ENCODE results near the gene MICAL1. TPM values are rescaled to one million over a fixed set of nuclear protein-coding genes. Genes with fewer than 3 reads are reported as not detected.

Gene MICAL1
- total and polyA plus RNA-seq, 9 donors = 10.3 to 24.0 (median 13.6) TPM

DNA sequence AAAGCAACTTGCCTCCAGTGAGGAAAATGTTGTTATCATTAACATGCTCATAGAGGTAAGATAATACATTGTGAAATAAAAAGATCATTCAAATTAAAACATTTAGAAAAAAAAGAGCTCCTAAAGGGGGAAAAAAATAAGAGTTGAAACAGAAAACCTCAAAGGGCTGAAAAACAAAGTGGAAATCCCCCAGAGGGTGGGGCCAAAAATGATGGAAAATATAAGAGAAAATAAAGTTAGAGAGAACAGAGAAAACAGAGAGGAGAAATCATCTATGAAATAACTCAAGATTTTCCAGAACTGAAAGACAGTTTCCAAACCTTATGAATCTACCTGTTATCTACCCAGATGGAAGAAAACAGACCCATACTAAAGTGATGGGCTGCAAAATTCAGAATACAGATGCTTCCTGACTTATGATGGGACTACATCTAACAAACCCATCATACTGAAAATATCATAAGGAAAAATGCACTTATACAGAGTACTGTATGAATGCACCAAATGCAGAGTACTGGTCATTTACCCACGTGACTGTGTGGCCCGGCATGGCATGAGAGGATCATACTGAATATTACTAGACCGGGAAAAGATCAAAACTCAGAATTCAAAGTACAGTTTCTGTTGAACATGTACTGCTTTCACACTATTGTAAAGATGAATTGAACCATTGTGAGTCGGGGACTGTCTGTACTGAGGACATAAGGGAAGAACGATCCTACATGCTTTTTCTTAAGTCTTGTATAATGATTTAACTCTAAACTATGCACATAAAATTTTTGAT is 23.5 kb upstream of the MICAL1 start:
- DNase-seq = no peak
- no peaks in the 10 kb centered on the region for H3K27me3 ChIP-seq
- H3K27ac ChIP-seq = no peak overlapping the region
- 91 to 93% (median 93%) methylated on average over 5 of the region's 5 CpGs for WGBS, 3 donors
- H3K9me3 ChIP-seq = no peaks in the 10 kb centered on the region
- H3K4me1 ChIP-seq (ENCODE audit: insufficient read depth) = peaks cover 11% of the 10 kb centered on the region
- no peaks in the 10 kb centered on the region for H3K36me3 ChIP-seq
- no peak overlapping the region for H3K4me3 ChIP-seq
- TF ChIP-seq POLR2A (IDR thresholded peaks at IDR 0.05) (no peak), EP300 (IDR thresholded peaks at IDR 0.05) (no peak)
- TF ChIP-seq, protein P1, sequence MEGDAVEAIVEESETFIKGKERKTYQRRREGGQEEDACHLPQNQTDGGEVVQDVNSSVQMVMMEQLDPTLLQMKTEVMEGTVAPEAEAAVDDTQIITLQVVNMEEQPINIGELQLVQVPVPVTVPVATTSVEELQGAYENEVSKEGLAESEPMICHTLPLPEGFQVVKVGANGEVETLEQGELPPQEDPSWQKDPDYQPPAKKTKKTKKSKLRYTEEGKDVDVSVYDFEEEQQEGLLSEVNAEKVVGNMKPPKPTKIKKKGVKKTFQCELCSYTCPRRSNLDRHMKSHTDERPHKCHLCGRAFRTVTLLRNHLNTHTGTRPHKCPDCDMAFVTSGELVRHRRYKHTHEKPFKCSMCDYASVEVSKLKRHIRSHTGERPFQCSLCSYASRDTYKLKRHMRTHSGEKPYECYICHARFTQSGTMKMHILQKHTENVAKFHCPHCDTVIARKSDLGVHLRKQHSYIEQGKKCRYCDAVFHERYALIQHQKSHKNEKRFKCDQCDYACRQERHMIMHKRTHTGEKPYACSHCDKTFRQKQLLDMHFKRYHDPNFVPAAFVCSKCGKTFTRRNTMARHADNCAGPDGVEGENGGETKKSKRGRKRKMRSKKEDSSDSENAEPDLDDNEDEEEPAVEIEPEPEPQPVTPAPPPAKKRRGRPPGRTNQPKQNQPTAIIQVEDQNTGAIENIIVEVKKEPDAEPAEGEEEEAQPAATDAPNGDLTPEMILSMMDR (IDR thresholded peaks at IDR 0.05) = no peak
- intact Hi-C loops (cut with DNase I) = no loop called here

DNA sequence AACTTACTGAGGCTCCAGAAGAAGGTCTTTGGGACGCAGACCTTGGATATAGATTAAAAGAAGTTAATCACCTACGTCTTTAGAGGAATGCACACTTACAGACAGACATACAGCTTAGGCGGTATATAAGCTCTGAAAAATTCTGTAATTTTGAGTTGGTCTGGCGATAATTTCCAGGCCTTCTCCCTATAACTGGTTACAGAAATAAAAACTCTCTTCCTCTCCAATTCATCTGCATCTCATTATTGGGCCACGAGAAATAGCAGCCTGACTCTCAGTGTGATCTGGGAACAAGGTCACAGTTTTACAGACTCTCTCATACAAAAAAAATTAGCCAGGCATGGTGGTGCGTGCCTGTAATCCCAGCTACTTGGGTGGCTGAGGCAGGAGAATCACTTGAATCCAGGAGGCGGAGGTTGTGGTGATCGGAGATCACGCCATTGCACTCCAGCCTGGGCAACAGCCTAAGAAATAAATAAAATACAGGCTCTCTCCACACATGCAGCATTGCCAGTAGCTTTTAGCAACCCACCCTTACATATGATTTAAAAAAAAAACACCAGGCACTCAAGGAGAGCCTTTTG is 22.7 kb upstream of the MICAL1 start:
- Histone ChIP-seq H3K27ac (no peak overlapping the region), H3K9me3 (no peaks in the 10 kb centered on the region), H3K4me3 (no peak overlapping the region), H3K27me3 (no peaks in the 10 kb centered on the region), H3K4me1 (ENCODE audit: insufficient read depth) (peaks cover 11% of the 10 kb centered on the region), H3K36me3 (no peaks in the 10 kb centered on the region)
- 86 to 90% (median 88%) methylated on average over 9 of the region's 9 CpGs for WGBS, 3 donors
- intact Hi-C loops (cut with DNase I) = no loop called here
- DNase-seq = no peak
- TF ChIP-seq EP300 (IDR thresholded peaks at IDR 0.05) (no peak), POLR2A (IDR thresholded peaks at IDR 0.05) (no peak)
- TF ChIP-seq, protein P1 (IDR thresholded peaks at IDR 0.05) = no peak

DNA sequence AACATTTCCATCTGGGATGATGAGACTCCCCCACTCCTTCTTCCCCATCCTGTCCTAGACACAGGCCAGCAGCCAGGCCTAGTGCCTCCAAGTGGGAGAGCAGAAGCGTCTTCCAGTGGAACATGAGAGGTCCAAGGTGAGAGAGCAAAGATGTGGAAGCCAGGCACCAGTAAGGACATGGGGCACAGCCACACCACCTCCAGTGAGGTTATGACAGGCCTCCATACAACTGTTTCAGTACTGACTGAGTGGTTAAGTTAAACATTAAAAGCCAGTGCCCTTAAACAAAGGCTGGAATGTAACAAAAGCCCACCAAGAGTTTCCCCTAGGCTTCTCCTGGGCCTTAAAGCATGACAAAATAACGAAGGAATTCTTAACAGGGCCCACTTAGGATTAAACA is 22.2 kb upstream of the MICAL1 start:
- Histone ChIP-seq H3K27ac (no peak overlapping the region), H3K36me3 (no peaks in the 10 kb centered on the region), H3K27me3 (no peaks in the 10 kb centered on the region), H3K4me1 (ENCODE audit: insufficient read depth) (peaks cover 11% of the 10 kb centered on the region), H3K9me3 (no peaks in the 10 kb centered on the region), H3K4me3 (no peak overlapping the region)
- DNase-seq = no peak
- 60 to 74% (median 74%) methylated on average over 2 of the region's 2 CpGs for WGBS, 3 donors
- intact Hi-C loops (cut with DNase I) = no loop called here
- TF ChIP-seq, protein P1 (IDR thresholded peaks at IDR 0.05) = no peak
- TF ChIP-seq EP300 (IDR thresholded peaks at IDR 0.05) (no peak), POLR2A (IDR thresholded peaks at IDR 0.05) (no peak)

DNA sequence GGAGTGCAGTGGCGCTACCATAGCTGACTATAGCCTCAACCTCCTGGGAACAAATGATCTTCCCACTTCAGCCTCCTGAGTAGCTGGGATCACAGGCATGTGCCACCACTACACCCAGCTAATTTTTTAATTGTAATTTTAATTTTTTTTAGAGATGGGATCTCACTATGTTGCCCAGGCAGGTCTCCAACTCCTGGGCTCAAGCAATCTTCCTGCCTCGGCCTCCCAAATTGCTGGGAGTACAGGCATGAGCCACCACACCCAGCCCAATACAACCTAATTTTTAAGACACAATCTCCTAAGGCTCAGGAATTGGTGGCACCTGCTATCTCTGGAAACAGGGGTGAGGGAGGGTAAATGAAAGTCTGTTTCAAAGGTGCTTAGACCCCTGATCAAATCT is 21.6 kb upstream of the MICAL1 start:
- peaks cover 10% of the 10 kb centered on the region for H3K4me1 ChIP-seq (ENCODE audit: insufficient read depth)
- no peak for DNase-seq
- 96 to 97% (median 97%) methylated on average over 2 of the region's 2 CpGs for WGBS, 3 donors
- H3K9me3 ChIP-seq = no peaks in the 10 kb centered on the region
- no peak overlapping the region for H3K4me3 ChIP-seq
- no peaks in the 10 kb centered on the region for H3K27me3 ChIP-seq
- TF ChIP-seq, protein P1 (IDR thresholded peaks at IDR 0.05) = no peak
- TF ChIP-seq EP300 (IDR thresholded peaks at IDR 0.05) (no peak), POLR2A (IDR thresholded peaks at IDR 0.05) (no peak)
- no peaks in the 10 kb centered on the region for H3K36me3 ChIP-seq
- intact Hi-C loops (cut with DNase I) = no loop called here
- no peak overlapping the region for H3K27ac ChIP-seq
